Measurements from ENCODE around the gene LRMDA. TPM values are rescaled to one million over a fixed set of nuclear protein-coding genes. Genes with fewer than 3 reads are reported as not detected.

The LRMDA gene
- total and polyA plus RNA-seq, 2 of the 8 experiments (the other 6 are each of a cell fraction or from before 2014, with no cell fraction given): 0.86 to 2.8 TPM

GRCh38 chr10:75402486-75403143 lies 28.8 kb upstream of the LRMDA start (continued):
- TF ChIP-seq RAD21 (IDR thresholded peaks at IDR 0.05 in 1 of 2, conservative IDR thresholded peaks at IDR 0.05 in 1 of 2; ENCODE audit: low read depth in 2 of 2, low read length in 2 of 2) (no peak), SAP30 (IDR thresholded peaks at IDR 0.05; ENCODE audit: insufficient read depth, insufficient replicate concordance, low read length) (peak; percentile 59)
